ENCODE data around the gene TRAPPC11.
"Not testable (repeated sequence)": the region's sequence is repeated elsewhere in the genome, so short reads cannot be mapped to it uniquely, and the experiment has no call there.

TRAPPC11 gene

DNA sequence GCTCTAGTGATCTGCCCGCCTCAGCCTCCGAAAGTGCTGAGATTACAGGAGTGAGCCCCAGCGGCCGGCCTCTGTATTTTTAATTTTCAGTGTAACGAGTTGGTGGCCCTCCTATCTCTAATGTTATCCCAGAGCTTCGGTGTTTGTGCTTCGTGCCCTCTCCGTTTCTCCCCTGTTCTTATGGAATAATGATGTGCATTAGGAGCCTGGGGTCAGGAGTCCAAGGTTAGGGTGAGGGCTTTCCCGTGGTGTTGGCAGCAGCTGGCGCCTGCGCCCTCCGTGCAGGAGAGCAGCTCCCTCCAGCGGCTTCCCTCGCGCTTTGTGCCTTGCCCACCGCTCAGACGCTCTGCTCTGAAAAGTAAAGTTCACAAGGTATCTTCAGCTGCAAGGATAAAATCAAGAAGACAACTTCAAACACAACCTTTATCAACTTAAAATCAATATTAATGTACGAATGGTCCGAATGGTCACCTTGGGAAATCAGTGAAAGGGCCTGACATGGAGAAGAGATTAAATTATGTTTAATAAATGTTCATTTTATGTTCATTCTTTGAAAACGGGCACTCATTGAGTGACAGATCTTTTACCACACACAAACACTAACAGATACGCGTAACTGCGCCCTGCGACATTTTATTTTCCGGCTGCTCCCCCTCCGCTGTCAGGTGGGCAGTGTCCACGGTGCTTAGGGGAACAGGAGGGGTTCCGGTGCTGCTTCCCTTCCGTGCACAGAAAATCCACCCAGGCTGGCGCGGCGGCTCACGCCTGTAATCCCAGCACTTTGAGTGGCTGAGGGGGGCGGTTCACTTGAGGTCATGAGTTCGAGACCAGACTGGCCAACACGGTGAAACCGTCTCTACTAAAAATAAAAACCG lies 62.4 kb downstream of the TRAPPC11 start:
- DNase-seq (ENCODE audit: low spot score) = peak; percentile 93

DNA sequence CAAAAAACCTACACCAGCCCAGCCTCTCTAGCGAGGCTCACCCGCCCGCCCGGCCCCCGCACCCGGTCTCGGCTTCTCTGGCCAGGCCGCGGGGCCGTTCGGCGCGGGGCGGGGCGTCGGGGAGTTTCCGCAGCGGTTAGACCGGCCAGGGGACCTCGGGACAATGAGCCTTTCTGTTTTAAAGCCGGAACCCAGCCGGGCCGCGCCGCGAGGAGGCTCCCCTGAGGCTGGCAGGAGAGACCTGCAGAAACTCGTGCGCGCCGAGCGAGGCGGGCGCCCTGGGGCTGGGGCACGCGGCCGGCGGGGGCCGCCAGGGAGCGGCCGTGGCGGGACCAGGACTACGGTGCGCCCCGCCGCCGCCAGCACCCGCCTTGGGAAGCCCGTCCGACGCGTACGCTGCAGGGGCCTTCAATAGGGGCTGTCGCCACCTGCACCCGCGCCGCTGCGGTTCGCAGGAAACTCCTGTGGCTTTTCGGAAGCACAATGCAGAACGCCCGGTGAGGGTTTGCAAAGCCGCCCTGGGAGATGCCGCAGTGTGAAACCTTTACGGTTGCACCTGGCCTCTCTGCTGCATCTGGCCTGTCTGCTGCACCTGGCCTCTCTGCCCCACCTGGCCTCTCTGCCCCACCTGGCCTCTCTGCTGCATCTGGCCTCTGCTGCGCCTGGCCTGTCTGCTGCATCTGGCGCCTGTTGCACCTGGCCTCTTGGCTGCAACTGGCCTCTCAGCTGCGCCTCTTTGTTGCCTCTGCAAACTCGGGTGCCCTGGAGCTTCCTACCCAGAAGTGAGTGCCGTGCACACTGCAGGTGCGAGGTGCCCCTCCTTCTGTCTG lies 63.9 kb downstream of the TRAPPC11 start:
- peak; percentile 64 for DNase-seq (ENCODE audit: low spot score)

DNA sequence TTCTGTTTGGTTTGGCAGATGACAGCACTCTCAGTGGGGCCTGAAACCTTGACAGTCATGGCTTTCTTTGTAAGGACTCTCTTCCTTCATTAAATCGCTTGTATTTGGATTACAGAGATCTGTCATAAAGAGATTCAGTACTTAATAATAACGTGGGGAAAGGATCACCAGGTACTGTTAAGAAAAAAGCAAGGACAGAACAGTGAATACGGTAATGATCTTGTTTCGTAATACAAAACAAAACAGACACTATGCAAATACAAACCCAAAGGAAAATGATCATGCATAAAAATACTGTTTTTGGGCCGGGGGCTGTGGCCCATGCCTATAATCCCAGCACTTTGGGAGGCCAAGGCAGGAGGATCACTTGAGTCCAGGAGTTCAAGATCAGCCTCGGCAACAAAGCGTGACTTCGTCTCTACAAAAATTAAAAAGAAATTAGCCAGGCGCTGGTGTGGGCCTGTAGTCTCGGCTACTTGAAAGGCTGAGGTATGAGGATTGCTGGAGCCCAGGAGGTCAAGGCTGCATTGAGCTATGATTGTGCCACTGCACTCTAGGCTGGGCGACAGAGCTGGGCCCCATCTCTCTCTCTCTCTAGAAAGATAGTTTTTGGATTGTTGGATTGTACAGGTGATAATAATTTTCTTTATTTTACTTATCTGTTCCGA lies 64.6 kb downstream of the TRAPPC11 start:
- DNase-seq (ENCODE audit: low spot score) = no peak

DNA sequence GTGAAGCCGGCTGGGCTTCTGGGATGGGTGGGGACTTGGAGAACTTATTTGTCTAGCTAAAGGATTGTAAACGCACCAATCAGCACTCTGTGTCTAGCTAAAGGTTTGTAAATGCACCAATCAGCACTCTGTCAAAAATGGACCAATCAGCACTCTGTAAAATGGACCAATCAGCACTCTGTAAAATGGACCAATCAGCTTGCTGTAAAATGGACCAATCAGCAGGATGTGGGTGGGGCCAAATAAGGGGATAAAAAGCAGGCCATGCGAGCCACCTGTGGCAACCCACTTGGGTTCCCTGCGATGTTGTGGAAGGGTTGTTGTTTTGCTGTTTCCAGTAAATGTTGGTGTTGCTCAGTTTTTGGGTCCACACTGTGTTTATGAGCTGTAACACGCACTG lies 66.5 kb downstream of the TRAPPC11 start:
- DNase-seq (ENCODE audit: low spot score) = not testable (repeated sequence)

DNA sequence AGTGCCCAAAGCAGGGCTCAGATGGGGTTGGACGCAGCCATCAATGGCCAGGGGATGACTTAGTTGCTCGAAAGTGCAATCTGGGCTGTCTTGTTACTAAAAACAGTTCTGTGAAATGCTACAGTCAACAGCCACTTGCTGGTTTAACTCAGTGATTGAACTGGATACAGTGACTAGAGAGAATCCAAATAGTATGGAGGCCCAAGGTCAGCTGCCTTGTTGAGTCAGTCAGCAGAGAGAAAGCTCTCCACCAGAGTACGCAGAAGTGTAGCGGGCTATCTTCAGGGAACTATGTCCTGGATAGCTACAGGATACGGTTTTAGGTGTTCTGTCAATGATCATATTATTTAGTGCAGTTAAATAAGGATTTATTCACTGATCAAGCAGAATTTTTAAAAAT lies 68.4 kb downstream of the TRAPPC11 start:
- DNase-seq (ENCODE audit: low spot score) = no peak

DNA sequence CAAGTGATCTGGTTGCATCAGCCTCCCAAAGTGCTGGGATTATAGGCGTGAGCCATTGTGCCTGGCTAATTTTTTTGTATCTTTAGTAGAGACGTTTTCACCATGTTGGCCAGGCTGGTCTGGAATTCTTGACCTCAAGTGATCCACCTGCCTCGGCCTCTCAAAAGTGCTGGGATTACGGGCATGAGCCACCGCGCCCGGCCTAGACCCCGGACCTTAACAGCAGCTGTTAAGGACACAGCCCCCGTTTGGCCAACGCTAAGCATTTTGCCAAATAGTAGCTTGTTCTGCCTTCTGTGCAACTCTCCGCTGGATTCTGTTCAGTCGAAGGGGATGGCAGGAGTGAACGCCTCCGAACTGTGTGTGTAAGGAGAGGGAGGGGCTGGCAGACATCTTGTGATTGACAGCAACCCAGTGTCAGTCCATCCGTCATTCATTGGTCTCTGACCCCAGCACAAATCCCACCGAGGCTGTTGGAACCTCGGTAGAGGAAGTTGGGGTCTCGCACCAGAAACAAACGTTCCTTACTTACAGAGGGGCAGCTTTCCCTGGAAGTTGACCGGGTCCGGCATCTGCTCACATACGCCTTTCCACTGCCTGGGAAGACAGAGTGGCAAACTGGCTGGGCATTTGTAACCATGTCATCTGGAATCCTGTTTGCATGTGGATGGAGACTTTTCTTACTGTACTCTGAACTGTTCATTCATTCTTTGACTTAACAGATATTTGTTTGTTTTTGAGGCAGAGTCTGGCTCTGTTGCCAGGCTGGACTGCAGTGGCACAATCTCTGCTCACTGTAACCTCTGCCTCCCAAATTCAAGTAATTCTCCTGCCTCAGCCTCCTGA lies 69.4 kb downstream of the TRAPPC11 start:
- no peak for DNase-seq (ENCODE audit: low spot score)

DNA sequence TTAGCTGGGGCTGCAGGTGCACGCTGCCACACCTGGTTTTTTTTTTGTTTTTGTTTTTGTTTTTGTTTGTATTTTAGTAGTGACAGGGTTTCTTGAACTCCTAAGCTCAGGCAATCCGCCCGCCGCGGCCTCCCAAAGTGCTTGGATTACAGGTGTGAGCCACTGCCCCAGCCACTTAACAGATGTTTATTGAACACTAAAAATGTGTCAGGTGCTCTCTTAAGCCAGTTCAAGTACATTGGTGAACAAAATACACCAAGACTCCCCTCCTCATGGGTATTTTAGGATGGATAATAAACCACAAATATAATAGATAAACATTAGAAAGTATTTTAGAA lies 69.9 kb downstream of the TRAPPC11 start:
- DNase-seq (ENCODE audit: low spot score) = no peak

DNA sequence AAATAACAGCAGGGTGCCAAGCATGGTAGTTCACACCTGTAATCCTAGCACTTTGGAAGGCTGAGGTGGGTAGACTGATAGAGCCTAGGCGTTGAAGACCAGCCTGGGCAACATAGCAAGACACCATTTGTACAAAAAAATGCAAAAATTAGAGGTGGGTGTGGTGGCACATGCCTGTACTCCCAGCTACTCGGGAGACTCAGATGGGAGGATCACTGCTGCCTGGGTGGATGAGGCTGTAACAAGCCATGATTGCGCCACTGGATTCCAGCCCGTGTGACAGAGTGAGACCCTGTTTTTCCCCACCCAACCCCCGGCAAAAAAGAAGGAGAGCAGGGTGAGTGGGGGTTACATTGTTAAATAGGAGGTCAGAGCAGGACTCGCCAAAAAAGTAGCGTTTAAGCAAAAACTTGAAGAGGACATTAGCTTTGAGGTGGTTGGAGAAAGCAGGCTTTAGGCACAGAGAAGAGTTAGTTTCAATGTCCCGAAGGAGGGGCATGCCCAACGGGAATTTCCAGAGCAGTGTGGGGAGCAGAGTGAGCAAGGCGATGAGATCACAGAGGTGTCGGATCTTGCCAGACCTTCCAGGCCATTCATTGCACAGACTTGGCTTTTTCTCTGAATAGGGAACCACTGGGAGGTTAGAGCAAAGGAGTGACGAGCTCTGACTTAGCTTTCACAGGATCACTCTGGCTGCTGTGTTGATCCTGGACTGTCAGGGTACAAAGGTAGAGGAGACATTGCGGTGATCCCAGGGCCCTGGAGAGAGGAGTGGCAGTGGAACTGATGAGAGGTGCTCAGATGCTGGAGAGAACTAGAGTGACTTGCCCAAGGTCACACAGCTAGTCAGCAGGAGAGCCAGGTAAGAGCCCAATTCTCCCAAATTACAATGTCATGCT lies 70.6 kb downstream of the TRAPPC11 start:
- peak; percentile 52 for DNase-seq (ENCODE audit: low spot score)

DNA sequence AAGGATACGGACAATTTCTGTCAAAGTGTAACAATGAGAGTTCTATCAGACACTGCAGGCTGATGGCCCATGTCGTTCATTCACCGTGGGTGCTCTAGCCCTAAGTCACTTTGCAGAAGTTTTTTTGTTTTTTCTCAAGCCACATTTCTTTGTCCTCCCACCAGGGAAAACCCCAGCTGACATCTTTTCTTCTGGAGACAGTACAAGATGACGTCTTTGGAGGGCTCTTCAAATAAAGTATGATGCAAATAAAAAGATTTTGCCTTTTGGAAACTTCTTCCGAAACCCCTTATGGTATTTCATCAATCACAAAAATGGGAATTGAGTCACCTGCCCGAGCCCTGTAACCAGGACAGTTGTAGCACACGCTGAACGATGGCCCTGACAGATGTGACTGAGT lies 73.2 kb downstream of the TRAPPC11 start:
- DNase-seq (ENCODE audit: low spot score) = no peak

DNA sequence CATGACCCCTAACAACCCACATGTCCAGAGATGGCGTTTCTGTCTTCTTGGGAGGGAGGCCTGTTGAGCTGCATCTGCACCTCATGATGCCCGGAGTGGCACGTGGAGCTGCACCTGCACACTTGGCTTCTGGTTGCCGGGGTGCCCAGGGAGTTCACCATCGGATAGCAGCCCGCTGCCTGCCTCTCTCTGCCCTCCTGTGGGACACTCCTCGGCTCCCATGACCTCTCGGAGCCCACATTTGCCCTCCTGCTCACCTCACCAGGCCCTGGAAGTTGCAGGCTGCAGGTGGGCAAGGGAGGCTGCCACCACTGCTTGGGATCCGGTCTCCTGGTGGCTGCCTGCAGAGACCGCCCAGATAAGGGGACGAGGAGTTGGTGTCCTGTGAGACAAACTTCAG lies 74.1 kb downstream of the TRAPPC11 start:
- no peak for DNase-seq (ENCODE audit: low spot score)

DNA sequence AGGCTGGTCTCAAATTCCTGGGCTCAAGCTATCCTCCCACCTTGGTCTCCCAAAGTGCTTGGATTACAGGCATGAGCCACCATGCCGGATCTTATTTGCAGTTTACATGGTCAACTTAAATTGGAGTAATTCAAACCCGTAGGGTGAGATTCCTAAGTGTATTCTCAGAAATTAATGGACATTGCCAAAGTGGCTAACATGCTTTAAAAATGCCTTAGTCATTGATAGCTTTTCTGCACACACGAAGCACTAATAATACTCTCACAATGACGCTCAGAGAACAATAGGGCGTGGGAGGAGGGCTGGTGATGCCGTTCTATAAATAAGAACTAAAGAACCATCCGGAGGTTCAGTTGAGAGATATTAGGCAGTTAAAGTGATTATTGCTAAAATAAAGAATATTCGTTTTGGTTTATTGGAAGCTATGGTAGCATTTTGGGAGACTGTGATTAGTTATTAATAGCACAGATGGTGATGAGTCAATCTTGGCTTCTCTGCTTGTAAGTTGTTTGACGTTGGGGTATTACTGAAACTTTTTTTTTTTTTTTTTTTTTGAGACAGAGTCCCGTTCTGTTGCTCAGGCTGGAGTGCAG lies 79.1 kb downstream of the TRAPPC11 start:
- peak; percentile 50 for DNase-seq (ENCODE audit: low spot score)

DNA sequence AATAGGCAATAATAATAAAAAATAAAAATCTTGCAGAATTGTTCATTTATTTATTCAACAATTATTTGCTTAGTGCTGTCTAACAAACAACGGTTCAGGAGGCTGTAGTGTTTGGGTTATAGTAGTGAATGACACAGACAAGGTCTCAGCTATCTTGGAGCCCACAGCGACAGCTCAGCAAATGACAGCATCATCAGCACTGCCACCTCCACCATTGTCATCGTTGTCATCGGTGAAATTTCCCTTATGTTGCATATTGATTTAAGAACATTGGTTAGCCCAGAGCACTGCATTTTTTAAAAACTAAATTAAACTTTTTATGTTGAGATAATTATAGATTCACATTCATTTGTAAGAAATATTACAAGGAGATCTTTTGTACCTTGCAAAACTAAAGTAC lies 79.9 kb downstream of the TRAPPC11 start:
- DNase-seq (ENCODE audit: low spot score) = no peak

DNA sequence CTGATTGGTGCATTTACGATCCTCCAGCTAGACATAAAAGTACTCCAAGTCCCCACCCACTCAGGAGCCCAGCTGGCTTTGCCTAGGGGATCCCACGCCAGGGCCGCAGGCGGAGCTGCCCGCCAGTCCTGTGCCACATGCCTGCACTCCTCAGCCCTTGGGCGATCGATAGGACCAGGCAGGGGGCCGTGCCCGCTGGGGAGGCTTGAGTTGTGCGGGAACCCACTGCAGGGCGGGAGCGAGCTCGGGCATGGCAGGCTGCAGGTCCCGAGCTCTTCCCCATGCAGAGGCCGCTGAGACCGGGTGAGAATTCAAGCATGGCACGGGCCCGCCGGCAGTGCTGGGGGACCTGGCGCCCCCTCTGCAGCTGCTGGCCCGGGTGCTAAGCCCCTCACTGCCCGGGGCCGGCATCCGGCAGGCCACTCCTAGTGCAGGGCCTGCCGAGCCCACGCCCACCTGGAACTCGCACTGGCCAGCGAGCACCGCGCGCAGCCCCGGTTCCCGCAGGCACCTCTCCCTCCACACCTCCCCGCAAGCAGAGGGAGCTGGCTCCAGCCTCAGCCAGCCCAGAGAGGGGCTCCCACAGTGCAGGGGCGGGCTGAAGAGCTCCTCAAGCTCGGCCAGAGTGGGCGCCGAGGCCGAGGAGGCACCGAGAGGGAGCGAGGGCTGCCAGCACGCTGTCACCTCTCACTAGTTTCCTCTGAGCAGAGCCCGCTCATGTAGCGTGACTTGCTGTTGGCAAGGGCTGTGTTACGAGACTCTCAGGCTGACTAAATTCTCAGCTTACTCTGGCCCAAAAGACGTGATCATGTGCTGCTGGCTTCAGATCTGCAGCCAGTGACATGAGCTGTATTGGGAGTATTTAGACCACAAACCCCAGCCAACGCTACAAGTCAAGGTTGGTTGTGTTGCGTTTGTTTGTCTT lies 87.5 kb downstream of the TRAPPC11 start:
- no peak for DNase-seq (ENCODE audit: low spot score)

DNA sequence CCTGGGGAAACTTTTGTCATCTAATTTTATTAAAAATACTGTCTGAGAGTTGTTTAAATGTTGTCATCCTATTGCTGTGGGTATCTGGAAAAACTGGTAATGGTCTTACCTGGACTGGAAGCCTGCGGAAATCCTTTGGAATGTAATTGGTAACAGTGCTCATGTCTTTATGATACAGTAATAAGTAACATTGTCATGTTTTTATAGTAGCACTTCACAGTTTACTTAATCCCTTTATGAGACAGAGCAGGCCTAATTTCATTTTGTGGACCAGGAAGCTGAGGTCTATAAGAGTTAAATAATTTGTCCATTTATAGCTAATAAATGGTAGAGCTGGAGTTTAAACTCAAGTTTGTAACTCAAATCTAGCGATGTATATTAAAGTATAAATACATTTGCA lies 88.3 kb downstream of the TRAPPC11 start:
- DNase-seq (ENCODE audit: low spot score) = no peak

DNA sequence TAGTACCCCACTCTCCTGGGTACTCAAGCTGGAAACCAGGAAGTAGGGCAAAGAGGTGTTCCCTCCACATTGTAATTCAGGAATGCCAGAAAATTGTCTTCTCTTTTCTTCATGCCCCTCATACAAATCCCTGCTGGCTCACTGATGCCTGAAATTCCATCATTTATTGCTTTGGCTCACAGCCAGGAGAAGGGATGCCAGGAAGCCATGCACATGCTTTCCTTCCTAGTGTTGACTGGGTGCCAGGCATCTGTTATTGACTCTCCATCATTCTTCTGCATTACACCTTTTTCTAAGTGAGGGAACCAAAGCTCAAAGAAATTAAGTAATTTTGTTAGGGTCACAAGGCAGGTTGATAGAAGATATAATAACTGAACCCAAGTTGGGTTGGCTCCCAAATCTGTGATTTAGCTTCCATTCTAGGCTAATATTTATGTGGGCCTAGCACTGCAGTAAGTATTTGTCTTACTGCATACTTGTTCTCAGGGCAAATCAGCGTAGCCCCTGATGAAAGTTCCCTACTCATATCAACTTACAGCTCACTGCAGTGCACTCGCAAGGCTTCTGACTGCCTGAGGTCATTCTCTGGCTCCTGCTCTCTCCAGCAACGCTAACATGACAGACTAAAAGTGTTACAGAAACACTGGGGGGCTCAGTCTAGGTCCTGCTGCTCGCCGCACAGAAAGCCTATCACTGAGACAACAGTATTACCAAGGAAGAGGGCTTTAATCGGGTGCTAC lies 89.0 kb downstream of the TRAPPC11 start:
- no peak for DNase-seq (ENCODE audit: low spot score)

DNA sequence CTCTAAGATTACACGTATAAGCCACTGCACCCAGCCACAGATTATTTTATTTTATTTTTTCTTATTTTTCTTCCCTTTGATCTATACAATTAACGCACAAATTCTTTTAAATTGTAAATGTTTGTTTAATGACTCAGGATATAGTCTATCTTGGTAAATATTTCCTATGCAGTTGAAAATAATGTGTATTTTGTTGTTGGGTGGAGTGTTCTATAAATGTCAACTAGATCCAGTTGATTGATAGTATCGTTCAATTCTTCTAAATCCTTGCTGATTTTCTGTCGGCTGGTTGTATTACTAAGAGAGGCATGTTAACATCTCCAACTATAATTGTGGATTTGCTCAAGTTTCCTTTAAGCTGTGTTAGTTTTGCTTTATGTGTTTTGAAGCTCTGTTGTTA lies 92.0 kb downstream of the TRAPPC11 start:
- DNase-seq (ENCODE audit: low spot score) = no peak

DNA sequence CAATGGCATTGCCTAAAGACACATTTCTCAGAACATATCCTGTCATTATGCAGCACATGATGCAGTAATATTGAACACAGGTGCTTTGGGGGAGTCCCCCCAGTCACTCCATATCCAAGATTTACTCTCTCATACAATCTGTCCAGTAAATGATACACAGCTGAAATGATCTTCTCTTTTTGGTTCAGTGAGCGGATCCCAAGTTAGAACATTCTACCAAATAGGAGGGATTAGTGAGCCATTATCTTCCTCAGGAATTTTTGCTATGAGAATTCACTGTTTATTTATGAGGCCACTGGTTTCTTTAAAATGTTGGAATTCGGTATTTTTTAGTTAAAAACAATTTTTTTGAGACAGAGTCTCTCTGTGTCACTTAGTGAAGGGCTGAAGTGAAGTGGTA lies 96.5 kb downstream of the TRAPPC11 start:
- no peak for DNase-seq (ENCODE audit: low spot score)

DNA sequence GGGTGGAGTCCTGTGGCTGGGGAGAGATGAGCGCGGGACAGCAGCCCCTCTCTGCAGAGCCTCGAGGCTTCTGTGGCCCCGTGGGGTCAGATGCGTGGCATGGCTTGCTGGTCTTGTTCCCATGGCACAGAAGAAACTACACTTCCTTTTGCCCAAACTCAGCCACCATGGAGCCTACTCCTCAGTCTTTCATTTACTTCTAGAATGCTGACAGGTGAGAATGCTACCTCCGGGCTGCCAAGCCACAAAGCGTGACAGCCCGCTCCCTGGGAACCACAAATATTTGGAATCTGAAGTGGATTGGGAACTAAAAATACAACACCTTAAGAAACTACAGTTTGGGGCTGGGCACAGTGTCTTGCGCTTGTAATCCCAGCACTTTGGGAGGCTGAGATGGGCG lies 98.0 kb downstream of the TRAPPC11 start:
- DNase-seq (ENCODE audit: low spot score) = no peak
